Suppressor macrophage (primary cell): ENCODE results near the gene FOXL1.

Source experiments
- DNase-seq, 4 experiments: peaks; one replicate each; pipeline ENCODE4 v3.0.0-alpha.2; 2020 to 2022

The FOXL1 gene

DNA sequence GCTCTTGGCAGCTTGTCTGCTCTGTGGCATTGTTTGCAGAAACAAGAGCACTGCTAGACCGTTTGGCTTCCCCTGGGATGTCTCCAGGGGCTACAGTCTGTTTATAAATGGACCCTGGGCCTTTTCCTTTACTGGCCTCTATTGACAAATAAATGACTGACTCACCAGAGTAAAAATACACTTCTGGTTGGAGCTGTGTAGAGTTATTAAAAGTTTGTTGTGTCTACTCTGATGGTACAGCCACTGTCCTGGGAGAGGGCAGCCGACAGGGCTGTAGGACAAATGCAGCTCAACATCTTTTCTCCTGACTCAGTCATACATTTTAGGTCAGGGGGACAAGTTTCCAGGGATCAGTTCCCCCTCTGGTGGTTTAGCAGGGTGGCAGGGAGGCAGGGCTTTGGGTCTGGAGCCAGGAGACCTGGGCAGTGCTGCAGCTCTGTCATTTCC, 30.0 kb downstream of the FOXL1 start:
- DNase-seq: no peak

DNA sequence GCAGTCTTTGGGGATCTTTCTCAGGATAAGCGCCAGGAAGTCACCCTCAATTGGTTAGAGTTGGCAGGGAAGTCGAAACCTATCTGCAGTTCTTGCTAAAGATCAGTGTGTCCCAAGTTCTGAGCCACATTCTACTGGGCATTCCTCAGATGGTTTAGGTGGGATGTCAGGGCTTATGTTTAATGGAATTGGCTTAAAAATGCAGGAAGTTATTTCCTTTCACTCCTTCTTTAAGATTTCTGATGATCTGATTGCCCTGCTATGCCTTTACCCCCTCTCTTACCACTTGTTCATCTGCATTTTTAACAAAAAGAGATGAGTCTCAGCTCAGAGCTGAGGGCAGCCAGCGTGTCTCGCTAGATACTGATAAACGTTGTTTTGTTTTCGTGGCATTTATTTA, 30.8 kb downstream of the FOXL1 start:
- no peak for DNase-seq

DNA sequence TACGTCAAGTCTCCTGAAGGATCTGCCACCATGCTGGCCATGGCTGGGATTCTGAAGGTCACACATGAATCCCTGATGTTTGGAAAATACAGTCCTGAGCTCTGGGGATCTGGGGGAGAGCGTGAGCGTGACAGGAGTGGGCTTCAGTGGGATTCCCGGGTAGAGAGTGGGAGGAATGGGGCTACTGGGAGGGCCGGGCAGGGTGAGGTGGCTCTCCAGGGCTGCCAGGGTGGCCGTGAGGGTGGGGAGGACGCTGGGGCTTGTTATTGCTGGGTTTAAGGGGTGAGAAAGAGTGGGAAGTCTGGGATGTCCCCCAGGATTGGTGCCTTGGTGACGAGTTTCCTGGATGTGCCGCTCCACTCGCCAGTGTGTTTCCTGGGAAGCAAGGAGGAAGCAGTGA, 31.3 kb downstream of the FOXL1 start:
- no peak for DNase-seq

DNA sequence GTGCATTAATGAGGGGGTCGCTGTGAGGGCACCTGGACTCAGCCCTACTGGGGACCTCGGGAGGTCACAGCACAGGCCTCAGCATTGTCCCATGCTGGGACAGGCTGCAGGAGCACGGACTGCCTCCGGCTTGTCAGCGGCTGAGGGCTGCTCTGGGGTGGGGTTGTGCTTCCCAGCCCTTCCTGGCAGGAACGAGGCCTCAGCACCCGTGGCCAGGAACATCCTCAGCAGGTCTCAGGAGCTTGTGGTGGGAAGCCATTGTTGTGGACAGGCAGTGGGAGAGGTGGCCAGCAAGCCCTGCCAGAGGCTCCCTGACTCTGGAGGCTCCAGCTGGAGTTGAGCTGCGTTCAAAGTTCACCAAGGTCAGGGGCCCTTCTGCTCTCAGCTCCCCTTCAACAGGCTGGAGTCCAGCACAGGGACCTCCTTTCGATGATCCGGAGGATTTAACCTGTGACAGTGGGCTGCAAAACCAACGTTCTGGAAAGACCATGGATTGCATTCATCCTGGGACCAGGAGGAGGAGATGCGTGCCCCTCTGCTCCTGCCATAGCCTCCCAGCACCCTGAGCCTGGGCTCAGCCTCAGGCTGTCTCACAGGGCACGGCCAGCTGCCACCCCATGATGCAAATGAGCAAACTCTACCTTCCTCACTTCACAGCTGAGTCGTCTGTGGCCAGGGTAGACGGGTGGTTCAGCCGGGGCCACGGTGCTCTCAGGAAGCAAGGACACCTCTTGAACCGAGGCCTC, 32.6 kb downstream of the FOXL1 start:
- DNase-seq: no peak

DNA sequence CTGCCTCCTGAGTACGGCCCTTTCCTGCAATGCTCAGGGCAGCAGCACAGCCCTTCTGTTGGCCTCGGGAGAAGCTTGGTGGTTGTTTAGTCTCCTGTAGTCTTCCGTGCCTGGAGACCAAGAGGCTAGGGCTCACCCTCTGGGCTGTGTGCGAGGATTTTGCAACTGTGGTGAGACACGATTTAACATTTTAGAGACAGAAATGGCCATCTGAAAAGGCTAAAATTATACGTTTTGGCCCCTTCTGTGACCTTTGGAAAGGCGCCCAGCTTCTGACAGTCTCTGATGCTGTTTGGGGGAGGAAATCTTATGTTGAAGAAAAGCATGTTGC, 33.1 kb downstream of the FOXL1 start:
- no peak for DNase-seq

DNA sequence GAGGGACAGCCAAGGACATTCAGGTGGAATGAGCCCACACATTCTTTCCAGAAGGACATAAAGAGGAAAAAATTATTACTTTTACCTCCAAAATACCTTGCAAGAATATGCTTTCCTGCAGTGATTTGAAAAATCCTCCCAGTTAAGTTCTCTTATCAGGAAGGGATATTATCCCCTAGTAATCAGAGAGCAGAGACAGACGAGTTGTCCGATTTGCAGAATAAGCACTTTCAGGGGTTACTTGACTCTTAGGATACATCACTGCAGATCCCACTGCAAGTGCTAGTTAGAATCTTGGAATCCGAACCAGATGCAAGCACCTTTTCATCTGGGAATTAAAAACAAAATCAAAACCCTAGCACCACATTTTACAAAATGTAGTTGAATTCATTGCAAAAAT, 33.6 kb downstream of the FOXL1 start:
- no peak for DNase-seq

DNA sequence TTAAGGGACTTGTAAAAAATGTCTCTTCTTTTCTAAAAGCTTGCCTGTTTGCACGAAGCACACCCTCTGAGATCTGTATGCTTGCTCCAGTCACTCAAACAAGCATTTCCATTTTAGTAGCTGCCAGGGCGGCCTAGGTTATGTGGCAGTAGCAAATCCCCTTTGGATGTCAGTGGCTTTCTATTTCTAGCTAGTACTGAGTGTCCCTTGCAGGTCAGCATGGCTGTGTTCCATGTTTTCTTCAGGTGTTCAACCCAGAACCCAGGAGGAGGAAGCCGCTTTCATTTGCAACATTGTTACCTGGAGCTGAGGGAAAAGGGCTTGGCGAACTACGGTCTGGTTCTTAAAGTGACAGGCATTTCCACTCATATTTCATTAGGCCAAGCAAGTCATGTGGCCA, 36.4 kb downstream of the FOXL1 start:
- no peak for DNase-seq

DNA sequence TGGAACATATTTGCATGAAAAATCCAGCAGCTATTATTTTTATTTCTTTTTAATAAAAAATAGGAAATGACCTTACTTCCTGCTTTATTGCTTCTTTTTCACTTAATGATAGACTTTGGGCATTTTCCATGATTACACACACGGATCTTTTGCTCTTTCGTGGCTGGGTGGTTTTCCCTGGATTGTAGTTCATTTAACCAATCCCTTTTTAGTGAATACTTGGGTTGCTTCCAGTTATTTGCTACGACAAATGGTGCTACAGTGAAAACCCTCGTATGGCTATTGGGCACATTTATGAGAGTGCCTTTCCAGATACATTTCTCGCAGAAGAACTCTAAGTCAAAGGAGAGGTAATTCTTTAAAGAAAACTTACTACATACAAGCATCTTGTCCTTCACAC, 38.6 kb downstream of the FOXL1 start:
- DNase-seq: no peak

DNA sequence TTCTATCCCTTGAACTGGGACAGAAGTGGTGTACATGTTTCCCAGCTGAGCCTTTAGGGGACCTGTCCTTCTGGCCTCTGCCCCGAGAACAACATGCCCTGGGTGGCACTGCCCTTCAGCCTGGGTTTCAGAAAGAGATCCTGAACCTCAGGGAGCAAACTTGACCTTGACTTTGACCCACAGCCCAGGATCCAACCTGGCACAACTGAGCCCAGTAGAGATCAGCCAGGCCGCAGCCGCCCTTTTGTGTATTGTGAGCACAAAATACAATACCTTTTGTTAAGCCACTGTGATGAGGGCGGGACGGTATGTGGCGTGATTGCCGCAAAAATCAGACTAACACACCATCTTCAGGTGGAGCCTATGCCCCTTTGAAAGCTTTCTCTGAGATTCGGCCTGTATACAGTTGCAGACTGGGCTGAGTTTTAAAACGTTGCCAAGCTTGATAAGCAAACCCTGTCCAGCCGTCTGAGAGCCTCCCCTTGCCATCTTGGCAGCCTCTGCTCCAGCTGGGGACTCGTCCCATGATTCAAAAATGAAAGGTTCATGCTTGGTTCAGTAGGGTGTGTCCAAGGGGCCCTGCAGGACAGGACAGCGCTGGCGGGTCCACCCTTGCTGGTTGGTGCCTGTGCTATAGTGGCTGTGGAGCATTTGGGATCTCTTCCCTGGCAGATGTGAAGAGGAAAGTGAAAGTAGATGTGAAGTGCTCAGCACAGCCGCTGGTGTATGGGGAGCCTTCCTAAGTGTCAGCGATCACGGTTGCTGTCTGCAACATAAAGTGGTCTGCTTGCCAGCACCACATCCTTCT, 40.3 kb downstream of the FOXL1 start:
- no peak for DNase-seq

DNA sequence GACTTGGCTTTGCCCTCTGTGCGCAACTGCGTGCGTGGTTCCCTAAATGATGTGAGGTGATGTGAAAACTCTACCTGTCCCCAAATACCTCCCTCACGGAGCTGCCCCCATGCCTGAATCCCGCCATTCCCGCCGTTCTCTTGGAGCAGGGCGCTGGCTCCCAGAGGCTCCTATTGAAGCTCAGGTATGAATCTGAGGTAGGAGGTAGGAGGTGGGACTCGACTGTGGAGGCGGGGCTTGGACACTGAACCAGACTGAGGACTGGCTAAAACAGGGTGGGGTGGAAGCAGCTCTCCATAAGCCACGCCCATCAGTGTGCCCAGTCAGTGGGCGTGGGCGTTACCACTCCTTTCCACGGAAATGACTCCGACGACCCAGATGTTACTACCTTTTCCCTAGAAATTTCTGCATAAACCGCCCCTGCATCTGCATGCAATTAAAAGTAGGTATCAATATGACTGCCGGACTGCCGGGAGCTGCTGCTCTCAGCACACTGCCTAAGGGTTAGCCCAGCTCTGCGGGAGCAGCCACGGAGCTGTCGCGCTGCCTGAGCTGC, 41.0 kb downstream of the FOXL1 start:
- no peak for DNase-seq

DNA sequence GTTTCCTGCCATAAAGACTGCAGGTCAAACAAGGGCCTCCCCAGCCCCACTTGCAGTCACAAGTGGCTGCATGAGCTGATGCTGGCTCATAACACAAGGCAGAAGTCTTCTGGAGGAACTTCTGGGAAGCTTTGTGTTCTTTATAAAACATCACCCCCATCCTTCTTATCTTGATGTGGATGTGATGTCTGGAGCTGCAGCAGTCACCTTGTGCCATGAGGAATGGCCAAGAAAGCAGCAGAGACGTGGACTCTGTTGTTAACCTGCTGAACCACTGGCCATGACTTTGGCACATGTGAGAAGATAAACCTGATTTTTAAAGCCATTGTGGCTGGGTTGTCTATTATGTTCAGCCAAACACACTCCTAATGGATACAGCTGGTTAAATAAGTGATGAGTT, 41.8 kb downstream of the FOXL1 start:
- no peak for DNase-seq

DNA sequence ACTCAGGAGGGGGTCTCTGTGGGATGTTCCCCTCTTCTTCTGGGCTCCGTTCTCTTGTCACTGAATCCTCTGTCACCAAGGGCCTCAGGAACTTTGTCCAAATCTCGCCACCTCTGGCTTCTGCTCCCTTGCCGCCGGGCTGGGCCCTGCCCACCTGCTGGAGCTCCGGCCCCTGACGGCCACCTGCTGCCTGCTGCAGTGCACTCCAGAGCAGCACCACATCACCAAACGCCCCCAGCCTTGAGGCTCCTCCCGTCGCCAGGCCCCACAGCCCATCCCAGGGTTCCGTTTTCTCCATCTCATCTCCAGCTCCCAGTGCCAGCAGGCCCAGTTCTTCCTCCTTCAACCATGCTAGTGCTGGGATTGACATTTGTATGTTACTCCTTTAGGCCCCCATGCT, 43.6 kb downstream of the FOXL1 start:
- no peak for DNase-seq

DNA sequence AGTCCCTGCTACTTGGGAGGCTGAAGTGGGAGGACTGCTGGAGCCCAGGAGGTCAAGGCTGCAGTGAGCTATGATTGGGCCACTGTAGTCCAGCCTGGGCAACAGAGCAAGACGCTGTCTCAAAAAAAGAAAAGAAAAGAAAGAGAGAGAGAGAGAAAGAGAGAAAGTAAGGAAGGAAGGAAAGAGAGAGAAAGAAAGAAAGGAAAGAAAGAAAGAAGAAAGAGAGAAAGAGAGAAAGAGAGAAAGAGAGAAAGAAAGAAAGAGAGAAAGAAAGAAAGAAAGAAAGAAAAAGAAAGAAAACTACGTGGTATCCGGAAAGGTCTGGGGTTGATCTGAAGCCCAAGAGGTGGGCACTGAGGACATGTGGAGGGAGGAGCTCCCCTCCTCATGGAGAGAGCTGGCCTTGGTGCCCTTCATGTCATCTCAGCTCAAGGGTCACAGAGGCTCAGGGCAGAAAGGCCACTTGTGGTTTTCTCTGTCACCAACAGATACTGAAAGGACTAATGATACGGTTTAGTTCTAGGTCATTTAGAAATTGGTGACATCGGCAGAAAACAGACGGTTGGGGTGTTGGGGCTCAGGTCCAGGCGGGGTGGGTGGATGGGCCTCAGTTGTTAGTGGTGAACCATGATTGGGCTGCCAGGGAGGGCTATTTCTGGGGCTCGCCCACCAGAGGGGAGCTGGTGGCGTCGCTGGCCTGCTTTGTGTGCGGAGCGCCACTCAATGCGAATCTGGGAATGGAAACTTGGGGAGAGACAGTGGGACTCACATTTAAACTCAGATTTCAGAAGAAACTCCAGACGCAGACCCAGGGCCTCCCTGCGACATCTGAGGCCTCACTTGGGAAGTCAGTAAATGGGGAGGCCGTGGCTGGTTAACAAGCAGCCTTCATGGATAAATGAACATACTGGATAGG, 44.6 kb downstream of the FOXL1 start:
- DNase-seq: no peak

DNA sequence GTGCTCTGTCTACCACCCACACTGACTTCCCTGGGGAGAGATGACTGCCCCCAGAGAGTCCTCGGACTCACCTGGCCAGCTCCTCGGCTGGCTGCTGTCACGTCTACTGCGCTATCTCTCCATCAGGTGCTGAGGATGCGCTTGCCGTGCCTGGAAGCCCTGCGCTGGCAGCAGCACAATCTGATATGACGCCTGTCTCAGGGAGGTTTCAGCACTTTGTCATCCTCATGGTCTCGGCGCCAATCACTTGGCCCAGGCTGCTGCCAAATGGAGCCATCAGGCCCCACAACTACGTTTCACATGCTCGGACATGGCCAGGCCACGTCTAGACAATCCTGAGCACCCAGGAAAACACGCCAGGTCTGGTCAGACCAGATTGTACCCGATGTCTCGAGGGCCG, 46.7 kb downstream of the FOXL1 start:
- no peak for DNase-seq

DNA sequence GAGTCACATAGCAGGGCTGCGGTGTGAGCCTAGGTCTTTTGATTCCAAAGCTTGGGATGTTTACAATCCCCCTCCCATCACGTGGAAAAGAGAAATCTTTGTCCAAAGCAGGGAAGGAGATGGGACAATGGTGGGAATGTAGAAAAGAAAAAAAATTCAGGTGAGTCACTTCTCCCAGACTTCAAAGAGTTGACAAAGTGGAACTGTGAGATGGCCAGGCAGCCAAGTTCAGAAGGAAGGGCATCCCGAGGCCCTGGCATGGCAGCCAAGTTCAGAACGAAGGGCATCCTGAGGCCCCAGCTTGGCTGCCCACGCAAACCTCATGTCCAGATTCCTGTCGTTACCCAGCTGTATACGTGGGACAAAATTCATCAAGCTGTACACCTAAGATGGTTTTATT, 47.5 kb downstream of the FOXL1 start:
- no peak for DNase-seq

DNA sequence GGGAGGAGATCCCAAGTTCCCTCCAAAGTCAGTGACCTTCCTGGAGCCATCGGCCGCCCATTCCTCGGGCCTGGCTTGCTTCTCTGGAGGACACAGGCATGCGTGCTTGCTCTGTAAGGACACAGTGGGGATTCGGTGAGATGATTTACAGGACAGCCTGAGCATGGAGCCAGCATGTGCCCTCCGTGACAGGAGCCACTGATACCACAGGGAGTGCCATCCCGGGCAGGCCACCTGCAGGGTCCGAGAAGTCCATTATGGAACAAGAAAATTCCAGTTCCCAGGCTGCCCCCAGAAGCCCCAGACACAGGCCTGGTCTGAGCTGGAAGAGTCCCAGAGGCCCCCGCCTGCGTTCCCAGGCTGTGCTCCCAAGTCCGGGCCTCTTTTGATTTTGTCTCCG, 47.9 kb downstream of the FOXL1 start:
- no peak for DNase-seq

DNA sequence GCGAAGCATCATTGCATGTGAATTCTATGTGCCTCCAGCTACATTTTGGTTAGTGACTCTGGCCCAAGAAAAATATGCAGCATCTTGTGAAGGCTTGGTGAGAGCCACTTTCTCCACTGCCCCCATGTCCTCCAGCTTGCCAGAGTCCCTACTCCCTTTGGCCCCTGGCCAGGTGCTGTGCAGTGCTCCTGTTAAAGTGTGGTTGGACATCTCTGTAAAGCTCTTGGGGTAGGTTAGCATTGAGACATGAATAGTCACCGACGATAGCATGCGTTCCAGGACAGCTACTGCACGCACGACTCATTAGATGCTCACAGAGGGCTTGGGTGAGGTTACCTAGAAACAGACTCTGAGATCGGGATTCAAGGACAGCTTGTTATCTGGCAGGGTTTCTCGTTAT, 48.6 kb downstream of the FOXL1 start:
- DNase-seq: no peak

DNA sequence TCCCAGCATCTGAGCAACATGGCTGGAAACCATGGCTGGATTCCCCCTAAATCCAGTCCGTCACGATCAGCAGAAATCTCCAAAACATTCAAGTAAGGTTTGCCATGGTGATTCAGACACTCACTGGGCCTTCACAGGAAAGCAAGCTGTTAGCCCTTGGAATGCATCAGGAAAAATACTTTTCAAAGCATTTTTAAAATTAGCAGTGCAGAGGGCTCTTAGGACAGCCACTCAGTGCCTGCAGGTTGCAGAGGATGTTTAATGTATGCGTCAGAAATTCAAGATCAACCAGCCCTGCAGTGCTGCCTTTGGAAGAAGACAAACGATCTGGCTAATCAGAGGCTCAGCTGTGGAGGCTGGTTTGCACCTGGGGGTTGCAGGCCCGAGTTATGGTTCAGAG, 50.3 kb downstream of the FOXL1 start:
- no peak for DNase-seq

DNA sequence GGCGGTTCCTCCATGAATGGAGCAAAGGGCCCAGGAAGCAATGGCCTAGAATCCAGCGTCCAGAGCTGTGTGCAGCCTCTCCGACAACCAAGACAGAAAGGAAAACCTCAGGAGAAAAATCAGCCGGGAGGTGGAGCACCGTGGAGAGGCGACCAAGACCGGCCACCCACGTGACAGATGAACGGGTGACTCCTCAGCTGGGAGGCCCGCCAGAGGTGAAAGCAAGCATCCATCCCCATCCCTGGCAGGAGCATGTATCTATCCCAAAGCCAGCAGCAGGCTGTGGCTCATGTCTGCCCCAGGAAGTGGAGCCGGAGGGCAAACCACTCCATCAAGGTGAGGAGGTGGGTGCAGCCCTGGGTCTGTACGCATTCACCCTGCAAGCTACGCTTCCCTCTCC, 52.1 kb downstream of the FOXL1 start:
- no peak for DNase-seq

DNA sequence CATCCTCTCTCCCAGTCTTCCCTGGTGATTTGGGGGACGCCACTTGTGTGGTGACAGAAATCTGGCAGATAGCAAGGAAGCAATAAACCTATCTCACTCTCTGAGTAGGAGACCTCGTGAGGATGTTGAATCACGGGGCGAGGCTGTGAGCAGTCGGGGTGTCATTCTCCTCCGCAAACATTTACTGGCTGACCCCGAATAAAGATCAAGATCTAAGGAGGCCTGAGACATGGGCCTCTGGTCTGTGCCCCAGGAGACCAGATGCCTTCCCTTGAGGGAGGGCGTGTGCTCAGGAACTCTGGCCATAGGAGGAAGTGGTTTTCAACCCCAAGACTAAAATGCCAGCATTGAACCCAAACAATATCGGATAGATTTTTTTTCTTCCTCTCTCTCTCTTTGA, 53.1 kb downstream of the FOXL1 start:
- DNase-seq: no peak
